Thoracic aorta (tissue), 2 donors: ENCODE measurements around the gene COL18A1. TPM values are rescaled to one million over a fixed set of nuclear protein-coding genes. Genes with fewer than 3 reads are reported as not detected.
"Not testable (repeated sequence)": the region's sequence is repeated elsewhere in the genome, so short reads cannot be mapped to it uniquely, and the experiment has no call there.

Source experiments
- ATAC-seq: fragments of 150-250 bp; one replicate; pipeline ENCODE4 v1.8.0; 2017; ENCODE audit warnings: low read depth; ENCODE audit not compliant: insufficient number of reproducible peaks, low FRiP score
- DNase-seq: peaks from one replicate; pipeline ENCODE4 v3.0.0-alpha.2; 2020; ENCODE audit warnings: low spot score
- H3K27ac ChIP-seq, 2 donors: fragments of 200-600 bp; sonication (generic); 1 replicate in 1 of 2; 2 replicates in 1 of 2; pipeline ENCODE4 v1.5.1; 2016; ENCODE audit warnings: mild to moderate bottlenecking in 2 of 2, moderate library complexity in 2 of 2
- H3K27me3 ChIP-seq: fragments of 200-600 bp; sonication (generic); replicated peaks from 2 replicates; pipeline ENCODE4 v1.6.0; 2016; ENCODE audit warnings: mild to moderate bottlenecking; ENCODE audit not compliant: insufficient read depth
- H3K36me3 ChIP-seq: fragments of 200-600 bp; sonication (generic); one replicate; pipeline ENCODE4 v1.5.1; 2016
- H3K4me1 ChIP-seq, 2 donors: fragments of 200-600 bp; sonication (generic); 1 replicate in 1 of 2; 2 replicates in 1 of 2; pipeline versions ENCODE4 v1.5.1 to v1.6.0; 2016; ENCODE audit warnings: low read depth in 2 of 2, mild to moderate bottlenecking in 1 of 2; ENCODE audit not compliant: control insufficient read depth in 1 of 2
- H3K4me3 ChIP-seq: fragments of 200-600 bp; sonication (generic); 2 replicates; pipeline ENCODE4 v1.5.1; 2016; ENCODE audit warnings: mild to moderate bottlenecking
- H3K9me3 ChIP-seq: fragments of 200-600 bp; sonication (generic); 2 replicates; pipeline ENCODE4 v1.5.1; 2016
- total RNA-seq, 2 donors: library from RNA; depleted of rRNA; stranded (reverse); fragments of >200 nt; gene quantifications; one replicate each; pipeline versions ENCODE4 v1.1.0 to v1.2.3, GENCODE V29; 2016
- TF ChIP-seq, protein P1 (sequence below): fragments of 200-600 bp; sonication (generic); IDR thresholded peaks from one replicate; pipeline ENCODE4 v1.5.1; 2019; ENCODE audit warnings: antibody characterized with exemption

Gene COL18A1
- total RNA-seq, 2 donors from 2014 or later: 507 to 811 TPM

DNA sequence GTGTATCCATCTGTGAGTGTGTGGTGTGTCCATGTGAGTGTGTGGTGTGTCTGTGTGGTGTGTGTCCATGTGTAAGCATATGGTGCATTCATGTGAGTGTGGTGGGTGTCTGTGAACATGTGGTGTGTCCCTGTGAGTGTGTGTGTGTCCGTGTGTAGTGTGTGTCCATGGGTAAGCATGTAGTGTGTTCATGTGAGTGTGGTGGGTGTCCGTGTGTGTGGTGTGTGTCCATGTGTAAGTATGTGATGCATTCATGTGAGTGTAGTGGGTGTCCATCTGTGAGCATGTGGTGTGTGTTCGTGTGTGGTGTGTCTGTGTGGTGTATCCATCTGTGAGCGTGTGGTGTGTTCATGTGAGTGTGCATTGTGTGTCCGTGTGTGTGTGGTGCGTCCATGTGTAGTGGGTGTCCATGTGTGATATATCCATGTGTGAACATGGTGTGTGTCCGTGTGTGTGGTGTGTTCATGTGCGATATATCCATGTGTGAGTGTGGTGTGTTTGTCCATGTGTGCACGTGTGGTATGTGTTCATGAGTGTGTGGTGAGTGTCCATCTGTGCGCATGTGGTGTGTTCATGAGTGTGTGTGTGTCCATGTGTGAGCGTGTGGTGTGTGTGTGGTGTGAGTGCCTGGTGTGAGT, 124.9 kb downstream of the COL18A1 start:
- DNase-seq (no peak), ATAC-seq (no peak)
- Histone ChIP-seq H3K36me3 (no peaks in the 10 kb centered on the region), H3K27me3 (no peaks in the 10 kb centered on the region), H3K4me1 (no peaks in the 10 kb centered on the region), H3K27ac (no peak overlapping the region), H3K4me3 (no peak overlapping the region), H3K9me3 (no peaks in the 10 kb centered on the region)
- TF ChIP-seq, protein P1, sequence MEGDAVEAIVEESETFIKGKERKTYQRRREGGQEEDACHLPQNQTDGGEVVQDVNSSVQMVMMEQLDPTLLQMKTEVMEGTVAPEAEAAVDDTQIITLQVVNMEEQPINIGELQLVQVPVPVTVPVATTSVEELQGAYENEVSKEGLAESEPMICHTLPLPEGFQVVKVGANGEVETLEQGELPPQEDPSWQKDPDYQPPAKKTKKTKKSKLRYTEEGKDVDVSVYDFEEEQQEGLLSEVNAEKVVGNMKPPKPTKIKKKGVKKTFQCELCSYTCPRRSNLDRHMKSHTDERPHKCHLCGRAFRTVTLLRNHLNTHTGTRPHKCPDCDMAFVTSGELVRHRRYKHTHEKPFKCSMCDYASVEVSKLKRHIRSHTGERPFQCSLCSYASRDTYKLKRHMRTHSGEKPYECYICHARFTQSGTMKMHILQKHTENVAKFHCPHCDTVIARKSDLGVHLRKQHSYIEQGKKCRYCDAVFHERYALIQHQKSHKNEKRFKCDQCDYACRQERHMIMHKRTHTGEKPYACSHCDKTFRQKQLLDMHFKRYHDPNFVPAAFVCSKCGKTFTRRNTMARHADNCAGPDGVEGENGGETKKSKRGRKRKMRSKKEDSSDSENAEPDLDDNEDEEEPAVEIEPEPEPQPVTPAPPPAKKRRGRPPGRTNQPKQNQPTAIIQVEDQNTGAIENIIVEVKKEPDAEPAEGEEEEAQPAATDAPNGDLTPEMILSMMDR: no peak

DNA sequence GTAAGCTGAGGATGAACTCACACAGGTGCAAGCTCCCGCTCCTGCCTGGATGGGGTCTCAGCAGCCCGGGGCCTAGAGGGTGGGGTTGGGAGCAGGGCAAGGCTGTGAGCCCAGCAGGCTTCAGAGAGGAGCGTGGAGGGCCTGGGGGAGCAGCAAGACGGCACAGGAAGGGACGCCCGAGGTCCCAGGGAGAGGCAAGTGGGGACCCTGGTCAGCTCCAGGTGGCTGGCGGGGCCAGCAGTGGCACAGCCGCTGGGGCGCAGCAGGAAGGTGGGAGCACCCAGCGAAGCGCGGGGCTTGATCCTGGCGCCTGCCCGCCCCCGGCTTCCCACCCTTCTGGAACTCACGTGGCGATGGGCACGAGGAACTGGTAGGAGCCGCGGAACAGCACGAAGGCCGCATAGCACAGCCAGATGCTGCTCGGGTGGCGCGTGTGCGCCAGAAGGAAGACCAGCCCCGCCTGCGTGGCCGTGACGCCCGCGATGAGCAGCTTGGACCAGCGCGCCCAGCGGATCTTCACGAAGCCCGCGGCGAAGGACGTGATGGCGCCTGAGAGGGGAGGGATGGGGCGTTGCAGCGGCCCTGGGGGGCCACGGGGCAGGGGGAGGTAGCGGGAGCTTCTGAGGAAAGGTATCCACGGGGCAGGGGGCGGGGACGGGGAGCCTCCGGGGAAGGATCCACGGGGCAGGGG, 125.6 kb downstream of the COL18A1 start:
- H3K4me1 ChIP-seq: no peaks in the 10 kb centered on the region
- no peak overlapping the region for H3K4me3 ChIP-seq
- H3K27me3 ChIP-seq: no peaks in the 10 kb centered on the region
- H3K9me3 ChIP-seq: no peaks in the 10 kb centered on the region
- TF ChIP-seq, protein P1: no peak
- ATAC-seq (no peak), DNase-seq (no peak)
- H3K27ac ChIP-seq: no peak overlapping the region
- H3K36me3 ChIP-seq: no peaks in the 10 kb centered on the region

DNA sequence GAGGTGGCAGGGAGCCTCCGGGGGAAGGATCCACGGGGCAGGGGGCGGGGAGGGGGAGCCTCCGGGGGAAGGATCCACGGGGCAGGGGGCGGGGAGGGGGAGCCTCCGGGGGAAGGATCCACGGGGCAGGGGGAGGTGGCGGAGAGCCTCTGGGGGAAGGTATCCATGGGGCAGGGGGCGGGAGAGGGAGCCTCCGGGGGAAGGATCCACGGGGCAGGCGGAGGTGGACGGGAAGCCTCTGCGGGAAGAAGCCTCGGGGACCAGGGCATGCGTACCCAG, 126.1 kb downstream of the COL18A1 start:
- not testable (repeated sequence) for H3K27me3 ChIP-seq, ATAC-seq, H3K36me3 ChIP-seq, DNase-seq, H3K27ac ChIP-seq, H3K9me3 ChIP-seq, H3K4me1 ChIP-seq, H3K4me3 ChIP-seq

DNA sequence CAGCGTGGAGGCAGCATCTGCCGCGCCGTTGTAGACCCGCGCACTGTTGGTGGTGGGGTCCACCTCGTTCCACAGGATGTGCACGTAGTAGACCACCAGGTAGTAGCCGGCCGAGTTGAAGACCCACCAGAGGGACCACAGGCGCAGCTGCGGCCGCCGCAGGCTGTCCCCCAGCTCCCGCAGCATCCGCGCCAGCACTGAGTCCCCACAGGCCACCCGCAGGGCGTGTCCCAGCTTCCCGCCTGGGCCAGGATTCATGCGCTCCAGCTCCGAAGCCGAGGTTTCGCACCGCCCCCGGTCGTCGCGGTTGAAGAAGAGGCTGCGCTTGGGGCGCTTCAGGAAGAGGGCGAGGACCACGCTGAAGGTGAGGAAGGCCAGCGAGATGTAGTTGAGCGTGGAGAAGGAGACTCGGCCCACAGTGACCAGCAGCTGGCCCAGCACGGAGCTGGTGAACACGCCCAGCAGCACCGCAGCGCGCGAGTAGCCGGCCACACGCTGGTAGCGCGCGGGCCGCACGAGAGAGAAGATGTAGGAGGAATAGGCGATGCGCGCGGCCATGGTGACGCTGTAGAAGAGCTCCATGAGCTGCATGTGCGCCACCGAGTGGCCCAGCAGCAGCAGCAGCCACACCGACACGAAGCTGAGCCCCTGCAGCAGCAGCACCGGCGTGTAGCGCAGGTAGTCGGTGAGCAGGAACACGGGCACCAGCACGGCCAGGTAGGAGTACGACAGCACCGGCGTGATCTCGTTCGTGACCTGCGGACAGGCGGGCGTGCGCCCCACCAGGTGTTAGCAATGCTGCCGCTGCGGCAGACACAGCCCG, 126.6 kb downstream of the COL18A1 start:
- H3K36me3 ChIP-seq: no peaks in the 10 kb centered on the region
- no peaks in the 10 kb centered on the region for H3K27me3 ChIP-seq
- H3K4me1 ChIP-seq: no peaks in the 10 kb centered on the region
- ATAC-seq (no peak), DNase-seq (no peak)
- H3K27ac ChIP-seq: no peak overlapping the region
- TF ChIP-seq, protein P1: no peak
- no peaks in the 10 kb centered on the region for H3K9me3 ChIP-seq
- no peak overlapping the region for H3K4me3 ChIP-seq

DNA sequence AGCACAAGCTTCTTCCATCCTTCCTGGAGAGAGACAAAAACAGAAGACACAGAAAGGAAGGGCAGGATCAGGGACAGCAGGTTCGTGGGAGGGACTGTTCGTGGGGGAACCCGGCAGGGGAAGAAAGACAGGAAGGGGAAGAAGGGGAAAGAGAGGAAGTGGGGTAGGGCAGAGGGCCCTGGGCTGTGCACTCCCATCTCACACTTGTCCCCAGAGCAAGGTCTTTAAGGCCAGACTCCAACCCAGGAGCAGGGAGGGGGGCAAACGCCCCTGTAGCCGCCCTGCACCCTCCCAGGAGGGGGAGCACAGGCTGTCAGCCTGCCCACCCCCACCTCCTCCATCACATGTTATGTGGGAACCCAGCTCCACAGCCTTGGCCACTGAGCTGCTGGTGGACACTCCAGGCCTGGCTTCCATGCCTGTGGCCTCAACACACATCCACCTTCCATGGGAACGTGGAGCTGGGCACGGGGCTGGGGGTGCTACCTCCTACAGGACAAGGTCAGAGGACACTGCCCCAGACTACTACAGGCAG, 127.9 kb downstream of the COL18A1 start:
- DNase-seq (no peak), ATAC-seq (no peak)
- H3K27me3 ChIP-seq: no peaks in the 10 kb centered on the region
- no peak overlapping the region for H3K4me3 ChIP-seq
- H3K4me1 ChIP-seq: no peaks in the 10 kb centered on the region
- no peak overlapping the region for H3K27ac ChIP-seq
- TF ChIP-seq, protein P1: no peak
- H3K36me3 ChIP-seq: no peaks in the 10 kb centered on the region
- no peaks in the 10 kb centered on the region for H3K9me3 ChIP-seq
